CD4-positive, alpha-beta memory T cell (primary cell): ENCODE data around the gene DACT2. TPM values are rescaled to one million over a fixed set of nuclear protein-coding genes. Genes with fewer than 3 reads are reported as not detected.

Experiments
- CTCF ChIA-PET: fragments of 350-600 bp; sonication (Branson Sonifier 250); formaldehyde crosslinking; loops from one replicate; lab custom pipeline; 2021; ENCODE audit warnings: inconsistent platforms; ENCODE audit not compliant: partially characterized antibody; lab: Charles Lee
- POLR2A ChIA-PET: fragments of 350-600 bp; sonication (Branson Sonifier 250); formaldehyde crosslinking; loops from one replicate; lab custom pipeline; 2021; ENCODE audit not compliant: partially characterized antibody; lab: Charles Lee
- DNase-seq, 5 donors: peaks; one replicate each; pipeline versions ENCODE4 v3.0.0 to v3.0.0-alpha.2; 2020 to 2022; ENCODE audit warnings: mixed read lengths in 1 of 5
- H3K27ac ChIP-seq: one replicate; pipeline ENCODE4 v1.7.0; 2013; ENCODE audit warnings: low read depth, low read length
- H3K27me3 ChIP-seq: 2 replicates; pipeline ENCODE4 v1.7.0; 2013; ENCODE audit warnings: mild to moderate bottlenecking, low read length, moderate library complexity; ENCODE audit not compliant: insufficient read depth
- H3K36me3 ChIP-seq: 2 replicates; pipeline ENCODE4 v1.7.0; 2013; ENCODE audit warnings: mild to moderate bottlenecking, low read length, moderate library complexity; ENCODE audit not compliant: insufficient read depth
- H3K4me1 ChIP-seq: 2 replicates; pipeline ENCODE4 v1.7.0; 2013; ENCODE audit warnings: mild to moderate bottlenecking, low read length, moderate library complexity; ENCODE audit not compliant: insufficient read depth
- H3K4me3 ChIP-seq, 2 donors: one replicate each; pipeline ENCODE4 v1.7.0; 2013; ENCODE audit warnings: low read length in 2 of 2, mild to moderate bottlenecking in 1 of 2
- H3K9me3 ChIP-seq, 2 donors: one replicate each; pipeline ENCODE4 v1.7.0; 2013; ENCODE audit warnings: low read length in 2 of 2, control low read depth in 1 of 2; ENCODE audit not compliant: control insufficient read depth in 1 of 2
- H3K27ac Mint-ChIP-seq, 7 donors: one replicate each; pipeline ENCODE4 v1.8.0; 2020 to 2021; ENCODE audit warnings: mixed read lengths in 7 of 7, mild to moderate bottlenecking in 6 of 7, inconsistent platforms in 3 of 7, moderate library complexity in 3 of 7
- H3K27me3 Mint-ChIP-seq, 2 donors: one replicate each; pipeline ENCODE4 v1.8.0; 2020 to 2021; ENCODE audit warnings: mixed read lengths in 2 of 2
- H3K36me3 Mint-ChIP-seq, 2 donors: one replicate each; pipeline ENCODE4 v1.8.0; 2020 to 2021; ENCODE audit warnings: mixed read lengths in 2 of 2, inconsistent platforms in 1 of 2, mild to moderate bottlenecking in 1 of 2
- H3K4me1 Mint-ChIP-seq, 4 donors: one replicate each; pipeline ENCODE4 v1.8.0; 2020 to 2021; ENCODE audit warnings: mixed read lengths in 4 of 4, mild to moderate bottlenecking in 1 of 4
- H3K4me3 Mint-ChIP-seq, 8 donors: one replicate each; pipeline ENCODE4 v1.8.0; 2020 to 2021; ENCODE audit warnings: mixed read lengths in 8 of 8, mild to moderate bottlenecking in 7 of 8, moderate library complexity in 6 of 8, inconsistent platforms in 3 of 8
- H3K9me3 Mint-ChIP-seq, 8 donors: one replicate each; pipeline ENCODE4 v1.8.0; 2020 to 2021; ENCODE audit warnings: mixed read lengths in 8 of 8, mild to moderate bottlenecking in 5 of 8, inconsistent platforms in 3 of 8, moderate library complexity in 1 of 8
- intact Hi-C: fragments of 100-400 bp; cut with micrococcal nuclease; formaldehyde crosslinking; loops from one replicate; pipeline ENCODE4 v1.15.1; 2023
- polyA plus RNA-seq, 2 donors: library from polyadenylated mRNA; unstranded; fragments of 300-500 nt; fragmentation: Illumina TruSeq; gene quantifications; one replicate each; pipeline ENCODE4 v1.2.3, GENCODE V29; 2021
- total RNA-seq, 2 experiments: library from RNA; stranded (reverse); gene quantifications; one replicate each; pipeline ENCODE4 v1.2.3, GENCODE V29; 2021

The DACT2 gene
- total and polyA plus RNA-seq, 4 experiments from 2014 or later, result not detected

- intact Hi-C loops, result no loop called here
- H3K4me1 Mint-ChIP-seq, result no peaks in the 10 kb centered on the region
- POLR2A ChIA-PET, result no interaction called here
These were observed 60.8 kb downstream of the DACT2 start for GRCh38 chr6:168258795-168259194.

GRCh38 chr6:168256940-168257339 is 62.6 kb downstream of the DACT2 start:
- intact Hi-C loops, result no loop called here
- Mint-ChIP-seq H3K27me3 (peaks cover 0 to 2% of the 10 kb centered on the region in 2 donors), H3K4me3 (no peak overlapping the region), H3K27ac (no peak overlapping the region), H3K36me3 (no peaks in the 10 kb centered on the region), H3K9me3 (peaks cover 0 to 18% (median 6%) of the 10 kb centered on the region in 8 donors), H3K4me1 (no peaks in the 10 kb centered on the region)
- Histone ChIP-seq H3K27me3 (no peaks in the 10 kb centered on the region), H3K4me3 (no peak overlapping the region), H3K36me3 (no peaks in the 10 kb centered on the region), H3K9me3 (no peaks in the 10 kb centered on the region), H3K4me1 (no peaks in the 10 kb centered on the region), H3K27ac (no peak overlapping the region)
- ChIA-PET CTCF (no interaction called here), POLR2A (no interaction called here)
- no peak for DNase-seq

More at GRCh38 chr6:168258795-168259194, 60.8 kb downstream of the DACT2 start:
- CTCF ChIA-PET, result no interaction called here
- H3K4me1 ChIP-seq, result no peaks in the 10 kb centered on the region
- no peaks in the 10 kb centered on the region for H3K36me3 Mint-ChIP-seq
- no peak overlapping the region for H3K27ac ChIP-seq
- no peak for DNase-seq
- peaks cover 0 to 18% (median 6%) of the 10 kb centered on the region in 8 donors for H3K9me3 Mint-ChIP-seq
- peaks cover 0 to 2% of the 10 kb centered on the region in 2 donors for H3K27me3 Mint-ChIP-seq
- no peaks in the 10 kb centered on the region for H3K27me3 ChIP-seq
- no peak overlapping the region for H3K4me3 ChIP-seq
- H3K9me3 ChIP-seq, result no peaks in the 10 kb centered on the region
- no peak overlapping the region for H3K4me3 Mint-ChIP-seq
- no peaks in the 10 kb centered on the region for H3K36me3 ChIP-seq
- H3K27ac Mint-ChIP-seq, result no peak overlapping the region

Other genes starting within 250 kb of the DACT2 start
- gene FRMD1, start 240.6 kb downstream of the DACT2 start, total RNA-seq, result not detected
- gene FRMD1, start 240.6 kb downstream of the DACT2 start, polyA plus RNA-seq, result not detected
- gene SMOC2, start 121.4 kb upstream of the DACT2 start, total RNA-seq, result not detected
- not detected for gene SMOC2, start 121.4 kb upstream of the DACT2 start, polyA plus RNA-seq